ENCODE measurements around the gene BRCA2. TPM values are rescaled to one million over a fixed set of nuclear protein-coding genes. Genes with fewer than 3 reads are reported as not detected.

Gene BRCA2
- total and polyA plus RNA-seq, 9 donors: 0.36 to 3.3 (median 0.95) TPM

DNA sequence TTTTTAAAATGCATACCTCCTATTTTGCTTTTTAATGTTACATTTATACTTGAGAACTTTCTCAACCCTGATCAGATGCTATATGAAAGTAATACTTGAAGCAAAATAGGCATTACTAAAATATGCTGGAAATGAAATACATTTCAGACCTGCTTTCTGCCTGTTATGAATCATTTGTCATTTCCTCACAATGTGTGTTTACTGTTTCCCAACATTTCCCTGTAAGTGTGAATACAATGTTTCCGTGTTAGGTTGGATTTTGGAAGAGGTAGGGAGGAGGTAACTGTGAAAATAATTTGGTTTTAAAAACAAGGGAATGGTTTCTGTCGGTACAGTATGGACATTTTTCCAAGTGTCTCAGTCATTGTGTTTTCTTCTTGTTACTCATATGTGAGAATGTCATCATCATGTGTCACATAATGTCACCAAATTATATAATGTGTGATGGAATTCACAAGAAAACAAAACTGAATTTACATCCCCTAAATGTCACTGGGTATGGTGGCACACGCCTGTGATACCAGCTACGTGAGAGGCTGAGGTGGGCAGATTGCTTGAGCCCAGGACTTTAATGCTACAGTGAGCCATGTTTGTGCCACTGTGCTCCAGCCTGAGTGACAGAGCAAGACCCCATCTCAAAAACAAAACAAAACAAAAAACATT, 43.2 kb upstream of the BRCA2 start:
- Histone ChIP-seq H3K4me1 (ENCODE audit: insufficient read depth) (no peaks in the 10 kb centered on the region), H3K36me3 (no peaks in the 10 kb centered on the region), H3K27ac (no peak overlapping the region), H3K9me3 (no peaks in the 10 kb centered on the region), H3K27me3 (no peaks in the 10 kb centered on the region), H3K4me3 (no peak overlapping the region)
- TF ChIP-seq, protein P1, sequence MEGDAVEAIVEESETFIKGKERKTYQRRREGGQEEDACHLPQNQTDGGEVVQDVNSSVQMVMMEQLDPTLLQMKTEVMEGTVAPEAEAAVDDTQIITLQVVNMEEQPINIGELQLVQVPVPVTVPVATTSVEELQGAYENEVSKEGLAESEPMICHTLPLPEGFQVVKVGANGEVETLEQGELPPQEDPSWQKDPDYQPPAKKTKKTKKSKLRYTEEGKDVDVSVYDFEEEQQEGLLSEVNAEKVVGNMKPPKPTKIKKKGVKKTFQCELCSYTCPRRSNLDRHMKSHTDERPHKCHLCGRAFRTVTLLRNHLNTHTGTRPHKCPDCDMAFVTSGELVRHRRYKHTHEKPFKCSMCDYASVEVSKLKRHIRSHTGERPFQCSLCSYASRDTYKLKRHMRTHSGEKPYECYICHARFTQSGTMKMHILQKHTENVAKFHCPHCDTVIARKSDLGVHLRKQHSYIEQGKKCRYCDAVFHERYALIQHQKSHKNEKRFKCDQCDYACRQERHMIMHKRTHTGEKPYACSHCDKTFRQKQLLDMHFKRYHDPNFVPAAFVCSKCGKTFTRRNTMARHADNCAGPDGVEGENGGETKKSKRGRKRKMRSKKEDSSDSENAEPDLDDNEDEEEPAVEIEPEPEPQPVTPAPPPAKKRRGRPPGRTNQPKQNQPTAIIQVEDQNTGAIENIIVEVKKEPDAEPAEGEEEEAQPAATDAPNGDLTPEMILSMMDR (IDR thresholded peaks at IDR 0.05): no peak
- TF ChIP-seq POLR2A (IDR thresholded peaks at IDR 0.05) (no peak), EP300 (IDR thresholded peaks at IDR 0.05) (no peak)
- intact Hi-C loops (cut with DNase I): no loop called here
- 83 to 89% (median 84%) methylated on average over 4 of the region's 4 CpGs for WGBS, 3 donors
- DNase-seq: no peak

- Histone ChIP-seq H3K9me3 (no peaks in the 10 kb centered on the region), H3K36me3 (no peaks in the 10 kb centered on the region), H3K4me1 (ENCODE audit: insufficient read depth) (no peaks in the 10 kb centered on the region), H3K27me3 (no peaks in the 10 kb centered on the region), H3K27ac (no peak overlapping the region), H3K4me3 (no peak overlapping the region)
- intact Hi-C loops (cut with DNase I): no loop called here
- WGBS, 3 donors: 50 to 100% (median 95%) methylated on average over 1 of the region's 1 CpG
- TF ChIP-seq POLR2A (IDR thresholded peaks at IDR 0.05): no peak
- TF ChIP-seq, protein P1 (IDR thresholded peaks at IDR 0.05): no peak
- TF ChIP-seq EP300 (IDR thresholded peaks at IDR 0.05): no peak
- DNase-seq: no peak
These were observed 37.5 kb upstream of the BRCA2 start for GRCh38 chr13:32277839-32278238.

DNA sequence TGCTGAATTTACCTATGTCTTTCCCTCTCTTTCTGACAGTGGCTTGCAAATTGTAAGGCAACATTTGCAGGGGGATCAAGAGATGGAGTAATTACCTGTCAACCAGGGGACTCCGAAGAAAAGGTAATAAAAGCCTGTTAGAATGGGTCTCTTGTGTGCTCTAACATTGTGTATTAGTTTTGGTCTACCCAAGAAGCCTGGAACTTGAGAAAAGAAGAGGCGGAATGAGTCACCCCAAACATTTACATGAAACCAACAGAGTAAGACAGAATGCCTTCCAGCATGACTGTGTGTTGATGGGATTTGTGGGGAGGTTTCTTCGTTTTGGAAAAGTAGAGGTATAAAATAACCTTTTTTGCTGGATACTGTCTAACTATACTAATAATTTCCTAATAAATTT, 36.9 kb upstream of the BRCA2 start:
- 77 to 89% (median 79%) methylated on average over 3 of the region's 3 CpGs for WGBS, 3 donors

DNA sequence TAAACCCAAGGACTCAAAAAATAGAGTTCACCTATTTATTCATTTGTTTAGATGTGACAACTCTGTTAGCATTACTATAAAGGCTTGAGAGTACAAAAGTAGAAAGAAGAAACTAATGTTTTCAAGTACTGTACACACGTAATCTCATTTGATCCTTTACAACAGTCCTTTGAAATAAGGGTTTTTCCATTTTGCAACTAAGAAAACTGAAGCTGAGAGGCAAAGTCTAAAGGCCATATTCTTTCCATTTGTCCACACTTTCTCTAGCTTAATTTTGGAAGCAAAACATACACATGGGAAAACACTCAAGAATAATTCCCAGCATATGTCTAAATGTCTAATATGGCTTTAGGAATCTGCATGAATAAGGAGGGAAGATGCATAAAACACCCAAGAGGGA, 34.2 kb upstream of the BRCA2 start:
- DNase-seq: no peak
- no peaks in the 10 kb centered on the region for H3K9me3 ChIP-seq
- no peak overlapping the region for H3K4me3 ChIP-seq
- TF ChIP-seq POLR2A (IDR thresholded peaks at IDR 0.05): no peak
- intact Hi-C loops (cut with DNase I): no loop called here
- H3K36me3 ChIP-seq: no peaks in the 10 kb centered on the region
- H3K27me3 ChIP-seq: no peaks in the 10 kb centered on the region
- 85 to 92% (median 91%) methylated on average over 1 of the region's 1 CpG for WGBS, 3 donors
- H3K4me1 ChIP-seq (ENCODE audit: insufficient read depth): no peaks in the 10 kb centered on the region
- no peak overlapping the region for H3K27ac ChIP-seq

More for the DNA sequence above, 36.9 kb upstream of the BRCA2 start:
- TF ChIP-seq POLR2A (IDR thresholded peaks at IDR 0.05) (no peak), EP300 (IDR thresholded peaks at IDR 0.05) (no peak)
- TF ChIP-seq, protein P1 (IDR thresholded peaks at IDR 0.05): no peak
- no peak overlapping the region for H3K27ac ChIP-seq
- no peaks in the 10 kb centered on the region for H3K27me3 ChIP-seq
- H3K9me3 ChIP-seq: no peaks in the 10 kb centered on the region
- H3K4me1 ChIP-seq (ENCODE audit: insufficient read depth): no peaks in the 10 kb centered on the region
- intact Hi-C loops (cut with DNase I): no loop called here
- H3K4me3 ChIP-seq: no peak overlapping the region
- DNase-seq: no peak
- no peaks in the 10 kb centered on the region for H3K36me3 ChIP-seq

- 79 to 88% (median 83%) methylated on average over 2 of the region's 2 CpGs for WGBS, 3 donors
- no peaks in the 10 kb centered on the region for H3K36me3 ChIP-seq
These were observed 33.1 kb upstream of the BRCA2 start for GRCh38 chr13:32282096-32282711.

More at GRCh38 chr13:32282096-32282711, 33.1 kb upstream of the BRCA2 start:
- DNase-seq: no peak
- TF ChIP-seq, protein P1 (IDR thresholded peaks at IDR 0.05): no peak
- TF ChIP-seq POLR2A (IDR thresholded peaks at IDR 0.05): no peak
- no peak for TF ChIP-seq EP300 (IDR thresholded peaks at IDR 0.05)
- Histone ChIP-seq H3K27me3 (no peaks in the 10 kb centered on the region), H3K9me3 (no peaks in the 10 kb centered on the region), H3K4me3 (no peak overlapping the region), H3K4me1 (ENCODE audit: insufficient read depth) (no peaks in the 10 kb centered on the region), H3K27ac (no peak overlapping the region)
- intact Hi-C loops (cut with DNase I): no loop called here

Measured in ovary (tissue), 9 donors.